ENCODE results near the gene ZFYVE26.

GRCh38 chr14:67817750-67818438 lies 1.5 kb upstream of the ZFYVE26 start:
- TF ChIP-seq POLR2A (IDR thresholded peaks at IDR 0.05; ENCODE audit: low read depth, low read length): no peak
- TF ChIP-seq POLR2AphosphoS5 (IDR thresholded peaks at IDR 0.05; ENCODE audit: low read depth, low read length): no peak
- TF ChIP-seq POU2F2 (IDR thresholded peaks at IDR 0.05; ENCODE audit: low read depth, low read length): no peak
- TF ChIP-seq TAF1 (IDR thresholded peaks at IDR 0.05; ENCODE audit: low read depth, low read length): no peak
- no peak for TF ChIP-seq SPI1 (IDR thresholded peaks at IDR 0.05; ENCODE audit: low read depth, low read length)
- TF ChIP-seq PAX5 (IDR thresholded peaks at IDR 0.05; ENCODE audit: insufficient read depth, low read length, severe bottlenecking): no peak
